Stimulated activated CD8-positive, alpha-beta memory T cell treated with anti-CD3 and anti-CD28 coated beads, Interleukin-7, amount 100 ng/mL, for 4 hours (primary cell): ENCODE data around the gene CACFD1.

Experiments
- DNase-seq, 2 donors: peaks; one replicate each; pipeline ENCODE4 v3.0.0-alpha.2; 2020; ENCODE audit warnings: low read depth in 2 of 2

Gene CACFD1

DNA sequence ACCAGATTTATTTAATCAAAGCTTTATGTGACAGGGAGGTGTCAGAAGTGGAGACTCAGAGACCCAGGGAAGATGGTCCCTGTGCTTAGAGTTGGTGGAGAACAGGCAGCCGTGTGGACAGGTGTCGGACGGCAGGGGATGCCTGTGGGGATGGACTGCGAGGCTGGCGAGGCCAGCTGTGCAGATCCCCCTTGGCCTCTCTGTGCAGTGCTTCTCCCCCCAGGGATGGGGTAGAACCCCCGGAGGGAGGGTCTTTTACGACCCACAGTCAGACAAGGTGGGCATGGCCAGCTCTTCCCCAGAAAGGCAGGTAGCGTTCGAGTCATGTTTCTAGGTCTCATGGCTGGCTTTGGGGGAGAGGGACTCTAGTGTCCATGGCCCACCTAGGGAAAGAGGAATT lies 23.8 kb downstream of the CACFD1 start:
- DNase-seq, result no peak

DNA sequence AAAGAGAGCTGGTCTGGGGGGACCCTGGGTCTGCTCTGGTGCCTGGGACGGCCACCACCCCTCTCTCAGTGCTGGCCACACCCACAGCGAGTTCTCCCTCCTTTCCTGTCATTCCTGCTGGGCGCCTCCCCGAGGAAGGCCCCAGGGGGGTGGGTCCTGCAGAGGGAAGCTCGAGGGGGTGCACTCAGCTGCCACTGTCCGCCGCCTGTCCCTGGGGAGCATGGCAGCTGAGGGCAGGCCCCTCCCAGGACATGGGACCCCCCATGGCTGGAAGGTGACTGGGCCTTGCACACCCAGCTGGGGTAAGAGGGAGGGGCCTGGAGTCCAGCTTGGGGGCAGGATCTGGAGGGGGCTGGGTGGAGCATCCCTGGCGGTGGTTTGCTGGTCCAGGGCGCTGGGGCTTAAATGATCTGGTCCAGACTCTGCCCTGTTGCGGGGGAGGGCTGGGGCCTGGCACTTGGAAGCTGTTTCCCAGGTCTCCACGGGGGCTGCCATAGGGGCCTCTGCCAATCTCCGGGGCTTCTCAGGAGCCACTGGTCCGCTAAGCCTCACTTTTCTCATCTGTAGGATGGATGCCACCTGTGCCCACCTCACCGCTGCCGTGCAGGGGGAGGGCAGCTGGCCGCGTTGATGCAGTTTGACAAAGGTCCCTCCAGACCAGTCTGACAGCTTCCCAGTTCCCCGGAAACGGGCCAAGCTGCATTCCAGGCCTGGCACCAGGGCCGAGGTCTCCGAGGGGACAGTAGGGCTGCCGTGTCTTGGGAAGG lies 25.1 kb downstream of the CACFD1 start:
- no peak for DNase-seq

DNA sequence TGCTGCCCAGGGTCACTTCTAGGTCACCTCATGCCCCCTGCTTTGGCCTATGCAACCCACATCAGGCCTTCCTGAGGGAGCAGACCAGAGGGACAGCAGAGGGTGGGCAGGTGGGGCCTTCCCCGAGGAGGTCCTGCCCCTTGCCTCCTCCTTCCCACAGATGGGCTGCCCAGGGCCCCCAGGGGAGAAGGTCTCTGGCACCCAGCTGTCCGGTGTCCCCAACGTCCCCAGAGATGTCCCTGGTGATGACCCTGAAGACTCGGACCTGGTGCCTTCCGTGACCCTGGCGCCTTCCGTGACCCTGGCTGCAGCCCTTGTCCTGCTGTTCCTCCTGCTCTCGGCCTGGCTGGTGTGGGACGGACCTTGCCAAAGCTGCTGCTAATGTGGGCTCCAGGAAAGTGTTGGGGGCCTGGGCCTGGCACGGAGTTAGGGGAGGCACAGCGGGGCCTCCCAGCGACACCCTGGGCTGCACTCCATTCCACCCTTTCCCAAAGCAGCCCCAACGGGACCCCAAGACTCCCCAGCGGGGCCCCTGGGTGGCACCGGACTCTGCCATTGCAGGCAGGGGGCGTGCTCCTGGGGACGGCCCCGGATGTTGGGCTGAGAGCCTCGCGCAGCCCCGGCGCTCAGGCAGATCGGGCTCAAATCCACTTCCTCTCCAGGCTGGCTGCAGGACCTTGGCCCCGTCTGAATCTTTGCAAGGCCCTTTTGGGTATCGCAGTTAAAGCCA lies 25.9 kb downstream of the CACFD1 start:
- no peak for DNase-seq

DNA sequence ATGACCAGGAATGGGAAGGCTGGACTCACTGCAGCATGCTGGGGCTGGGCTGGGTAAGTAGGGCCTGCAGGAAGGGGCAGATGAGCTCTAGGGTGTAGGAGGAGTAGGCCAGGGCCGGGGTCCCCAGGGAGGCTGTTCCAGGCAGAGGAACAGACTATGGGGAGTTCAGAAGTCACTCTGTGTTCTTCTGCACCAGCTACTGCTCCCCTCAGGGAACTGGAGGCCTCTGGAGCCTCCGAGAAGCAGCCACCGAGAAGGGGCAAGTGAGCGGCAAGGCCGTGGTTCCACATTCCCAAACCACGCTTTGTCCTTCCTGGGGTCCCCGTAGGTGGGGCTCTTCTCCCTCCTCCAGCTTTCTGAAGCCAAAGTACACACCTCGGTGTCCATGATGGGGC lies 27.6 kb downstream of the CACFD1 start:
- DNase-seq, result no peak

DNA sequence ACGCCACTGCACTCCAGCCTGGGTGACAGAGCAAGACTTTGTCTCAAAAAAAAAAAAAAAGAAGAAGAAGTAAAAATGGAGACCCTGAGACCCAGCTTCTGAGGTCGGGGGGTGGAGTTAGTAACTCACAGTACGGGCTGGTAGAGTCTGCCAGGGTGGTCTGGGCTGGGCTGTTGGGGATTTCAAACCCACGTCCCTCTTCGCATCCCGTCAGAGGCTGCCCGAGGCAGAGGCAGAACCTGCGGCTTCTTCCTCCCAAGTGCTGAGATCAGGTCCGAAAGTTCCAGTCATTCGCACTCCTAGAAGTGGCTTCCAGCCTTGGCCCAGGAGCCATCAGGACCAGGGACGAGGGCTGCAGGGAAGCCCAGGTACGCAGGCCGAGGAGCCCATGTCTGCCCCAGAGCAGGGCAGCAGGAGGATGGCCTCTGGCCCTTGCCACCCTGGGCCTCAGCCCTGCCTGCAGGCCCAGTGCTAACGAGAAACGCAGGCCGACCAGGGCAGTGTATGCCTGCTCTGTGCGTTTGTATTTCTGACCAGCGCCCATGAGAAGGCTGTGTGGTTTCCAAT lies 29.0 kb downstream of the CACFD1 start:
- no peak for DNase-seq

DNA sequence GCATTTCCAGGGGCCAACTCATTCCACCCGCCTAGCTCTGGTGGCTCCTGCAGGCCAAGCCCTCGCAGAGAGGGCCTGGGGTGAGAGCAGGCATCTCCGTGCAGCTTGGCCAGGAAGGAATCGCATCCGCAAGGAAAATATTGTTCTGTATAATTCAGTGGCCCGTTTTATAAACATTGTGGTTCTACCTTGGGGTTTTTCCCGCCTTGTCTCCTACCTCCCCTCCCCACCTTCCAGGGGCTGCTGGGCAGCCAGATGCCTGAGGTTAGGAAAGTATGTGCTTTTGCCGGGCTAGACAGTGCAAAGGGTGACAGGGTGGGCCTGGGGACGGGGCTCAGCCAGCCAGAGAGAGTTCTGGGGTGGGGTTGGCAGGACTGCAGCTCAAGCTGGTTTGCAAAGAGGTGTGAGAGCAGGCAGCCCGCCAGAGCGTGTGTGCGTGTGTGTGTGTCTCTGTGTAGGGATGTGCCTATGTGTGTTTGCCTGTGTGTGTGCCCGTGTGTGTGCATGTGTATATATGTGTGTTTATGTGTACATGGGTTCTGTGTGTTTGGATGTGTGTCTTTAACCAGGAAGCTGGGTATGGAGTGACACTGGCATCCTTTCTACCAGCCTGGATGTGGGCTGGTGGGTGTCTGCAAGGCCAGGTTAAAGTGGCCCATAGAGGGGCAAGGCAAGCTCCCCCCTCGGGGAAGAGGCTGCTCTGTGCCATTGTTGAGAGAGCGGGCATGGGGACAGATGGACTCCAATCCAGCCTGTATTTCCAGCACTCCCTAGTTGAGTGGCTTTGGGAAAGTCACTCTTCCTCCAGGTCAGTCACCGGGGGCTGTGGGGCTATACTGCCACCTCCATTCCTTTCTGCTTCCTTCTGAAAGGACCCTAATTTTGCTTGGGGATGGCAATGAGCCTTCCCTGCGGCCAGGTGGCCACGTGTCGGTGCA lies 29.7 kb downstream of the CACFD1 start:
- DNase-seq, result no peak

DNA sequence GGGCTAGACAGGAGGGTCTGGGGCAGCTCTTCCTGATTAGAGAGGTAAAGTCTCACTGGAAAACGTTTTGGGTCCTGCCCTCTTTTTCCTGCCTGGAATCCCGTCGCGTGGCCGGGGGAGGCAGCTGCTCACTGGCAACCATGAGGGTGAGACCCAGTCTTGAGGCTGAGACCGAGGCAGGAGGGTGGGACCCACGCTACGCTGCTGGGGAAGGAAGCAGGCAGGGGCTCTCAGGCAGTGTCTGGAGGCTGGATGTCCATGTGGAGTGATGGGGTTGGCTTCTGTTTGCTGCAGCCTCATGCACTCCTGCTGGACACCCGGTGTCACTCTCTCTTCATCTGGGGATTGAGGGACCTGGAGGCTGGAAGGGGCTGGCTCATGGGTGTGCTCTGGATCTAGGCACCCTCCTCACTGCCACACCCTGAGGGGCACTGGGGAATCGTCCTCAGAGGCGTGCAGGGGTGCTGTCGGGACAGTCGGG lies 30.5 kb downstream of the CACFD1 start:
- no peak for DNase-seq

DNA sequence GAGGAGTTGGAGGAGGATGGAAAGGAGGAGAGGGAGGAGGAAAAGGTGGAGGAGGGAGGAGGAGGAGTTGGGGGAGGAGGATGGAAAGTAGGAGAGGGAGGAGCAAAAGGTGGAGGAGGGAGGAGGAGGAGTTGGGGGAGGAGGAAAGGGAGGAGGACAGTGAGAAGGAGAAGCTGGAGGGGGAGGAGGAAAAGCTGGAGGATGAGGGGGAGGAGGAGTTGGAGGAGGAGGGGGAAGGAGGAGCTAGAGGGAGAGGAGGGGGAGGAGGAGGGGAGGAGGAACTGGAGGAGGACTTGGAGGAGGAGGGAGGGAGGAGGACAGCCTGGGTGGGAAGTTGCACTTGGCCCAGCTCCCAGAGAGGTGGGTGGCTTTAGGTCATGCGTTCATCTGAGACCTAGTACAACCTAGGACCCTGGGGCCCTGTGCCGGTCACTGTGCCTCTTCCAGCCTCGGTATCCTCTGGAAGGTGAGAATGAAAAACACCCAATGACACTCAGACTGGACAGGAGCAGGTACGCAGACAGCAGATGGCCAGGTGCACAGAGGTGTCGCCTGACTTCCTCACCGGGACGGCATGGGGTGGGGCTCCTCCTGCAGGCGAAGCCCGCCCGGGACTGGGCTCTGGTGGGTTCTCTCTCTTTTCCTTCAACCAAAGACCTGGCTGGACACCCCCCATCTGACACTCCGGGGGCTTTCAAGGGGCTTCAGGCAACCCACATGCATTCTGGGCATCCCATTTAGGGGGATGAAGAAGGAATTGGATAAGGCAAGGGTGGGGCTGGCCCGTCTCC lies 31.3 kb downstream of the CACFD1 start:
- no peak for DNase-seq

DNA sequence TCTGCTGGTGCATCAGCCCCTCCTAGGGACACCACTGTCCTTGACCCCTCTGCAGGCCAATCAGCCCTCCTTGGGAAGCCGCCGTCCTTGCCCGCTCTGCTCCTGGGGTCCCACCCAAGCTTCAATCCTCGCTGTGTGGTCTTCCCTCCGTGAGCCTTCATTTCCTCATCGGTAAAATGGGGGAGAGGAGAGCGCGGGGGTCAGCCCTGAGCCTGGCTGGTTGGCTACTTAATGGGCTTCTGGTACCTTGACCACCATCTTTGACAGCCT lies 31.8 kb downstream of the CACFD1 start:
- no peak for DNase-seq

DNA sequence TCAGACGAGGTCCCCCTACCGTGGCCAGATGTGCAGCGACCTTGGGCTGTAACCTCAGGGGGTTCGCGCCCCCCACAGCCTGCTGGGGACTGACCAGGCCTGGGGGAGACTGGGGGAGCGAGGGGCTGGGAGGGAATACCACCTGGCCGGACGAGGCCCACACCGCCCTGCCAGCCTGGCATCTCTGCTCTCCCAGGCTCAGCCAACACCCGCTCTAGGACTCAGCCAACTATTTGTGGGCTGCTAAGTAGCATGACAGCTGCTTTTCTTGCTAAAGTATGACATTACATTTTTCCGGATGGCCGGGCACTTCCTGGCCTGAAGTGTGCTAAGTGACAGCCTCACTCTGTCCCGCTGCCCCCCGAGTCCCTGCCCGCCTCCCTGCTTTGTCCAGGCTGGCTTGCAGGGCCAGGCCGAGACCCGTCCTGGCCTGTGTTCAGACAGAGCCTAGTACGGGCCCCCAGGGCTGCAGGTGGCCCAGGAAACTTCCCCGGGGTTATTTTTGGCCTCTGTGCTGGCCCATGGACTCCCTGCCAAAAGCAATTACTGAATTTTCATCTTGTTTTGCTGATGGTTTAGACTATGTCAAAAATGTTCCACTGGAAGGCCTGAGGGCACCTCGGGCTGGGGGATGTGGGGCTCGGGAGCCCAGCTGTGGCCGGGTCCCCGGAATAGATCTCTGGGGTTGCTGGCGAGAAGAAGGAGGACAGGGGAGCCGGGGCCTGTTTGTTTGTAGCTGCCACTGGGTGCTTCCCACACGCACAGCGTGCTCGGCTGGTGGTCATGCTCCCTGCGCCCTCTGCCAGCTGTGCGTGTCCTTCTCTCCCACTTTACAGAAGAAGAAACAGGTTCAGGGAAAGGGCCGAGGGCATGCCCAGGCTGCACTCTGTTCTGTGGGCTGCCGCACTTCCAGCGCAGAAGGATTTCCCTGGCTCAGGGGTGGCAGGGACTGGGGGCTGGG lies 32.6 kb downstream of the CACFD1 start:
- DNase-seq, result no peak

DNA sequence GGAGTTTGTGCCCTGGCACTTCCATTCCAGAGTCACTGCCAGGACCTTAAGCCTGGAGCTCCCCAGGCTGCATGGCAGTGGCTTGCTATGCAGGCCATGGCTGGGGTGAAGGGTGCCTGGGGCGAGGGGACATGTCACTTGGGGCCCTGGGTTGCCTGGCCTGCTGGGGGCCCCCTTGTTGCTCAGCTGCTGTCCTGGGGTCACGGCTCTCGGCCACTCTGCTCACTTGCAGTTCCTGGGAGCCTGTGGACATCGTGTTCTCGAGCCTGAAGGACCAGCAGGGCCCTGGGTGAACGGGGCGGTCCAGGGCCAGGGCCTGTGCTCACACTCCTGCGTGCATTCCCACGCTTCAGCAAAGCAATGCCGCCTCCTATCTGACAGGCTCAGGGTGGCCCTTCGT lies 33.6 kb downstream of the CACFD1 start:
- DNase-seq, result no peak

DNA sequence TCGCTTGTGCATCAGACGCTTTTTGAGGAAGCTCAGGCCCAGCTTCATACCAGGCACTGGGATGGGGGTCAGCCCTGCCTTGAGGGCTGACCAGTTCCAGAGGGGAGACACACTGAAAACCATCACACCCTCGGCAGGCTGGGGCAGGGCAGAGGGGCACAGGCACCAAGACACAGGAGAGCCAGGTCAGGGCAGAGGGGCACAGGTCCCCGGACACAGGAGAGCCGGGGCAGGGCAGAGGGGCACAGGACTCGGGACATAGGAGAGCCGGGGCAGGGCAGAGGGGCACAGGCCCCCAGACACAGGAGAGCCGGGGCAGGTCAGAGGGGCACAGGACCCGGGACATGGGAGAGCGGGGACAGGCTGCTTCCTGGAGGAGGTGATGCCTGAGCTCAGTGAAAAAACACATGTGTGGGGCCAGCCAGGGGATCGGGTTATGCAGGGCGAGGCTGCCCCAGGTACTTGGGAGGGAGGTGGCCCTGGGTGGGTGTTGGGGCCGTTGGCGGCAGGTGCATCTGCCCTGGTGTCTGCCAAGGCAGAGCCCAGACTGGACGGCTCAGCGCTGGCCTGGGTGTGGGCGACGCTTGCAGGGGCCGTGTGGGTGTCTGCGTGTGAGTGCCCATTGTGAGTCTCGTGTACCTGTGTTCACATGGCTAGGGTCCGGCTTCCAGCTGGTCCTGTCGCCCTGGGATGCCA lies 34.2 kb downstream of the CACFD1 start:
- DNase-seq, result no peak

DNA sequence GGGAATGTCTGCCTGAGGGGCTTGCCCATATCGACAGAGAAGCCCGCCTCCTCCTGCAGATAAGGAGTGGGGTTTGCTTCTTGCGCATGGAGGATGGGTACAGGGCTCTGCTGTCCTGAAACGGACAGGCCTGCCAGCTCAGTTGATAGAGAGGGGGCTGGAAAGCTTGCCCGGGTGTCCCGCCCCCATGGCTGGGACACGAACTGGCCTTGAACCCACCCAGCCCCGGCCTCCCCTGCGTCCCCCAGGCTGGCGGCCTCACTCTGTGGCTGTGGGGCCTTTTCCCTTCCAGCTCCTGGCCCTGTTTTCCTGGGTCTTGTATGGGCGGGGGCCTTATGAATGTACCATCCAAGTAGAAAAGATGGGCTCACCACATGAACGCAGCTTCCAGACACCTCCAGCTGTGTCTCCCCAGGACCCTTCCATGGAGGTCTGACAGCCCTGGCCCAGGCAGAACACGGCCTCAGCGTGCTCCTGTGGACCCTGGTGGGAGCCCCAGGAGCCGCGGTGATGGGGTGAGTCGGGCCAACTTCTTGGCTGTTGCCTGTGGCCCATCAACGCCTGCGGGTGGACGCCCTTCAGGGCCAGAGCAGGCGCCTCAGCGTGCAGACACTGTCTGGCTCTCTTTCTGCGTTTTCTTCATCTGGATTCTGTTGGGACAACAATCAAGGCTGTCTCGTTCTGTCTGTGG lies 35.0 kb downstream of the CACFD1 start:
- no peak for DNase-seq

DNA sequence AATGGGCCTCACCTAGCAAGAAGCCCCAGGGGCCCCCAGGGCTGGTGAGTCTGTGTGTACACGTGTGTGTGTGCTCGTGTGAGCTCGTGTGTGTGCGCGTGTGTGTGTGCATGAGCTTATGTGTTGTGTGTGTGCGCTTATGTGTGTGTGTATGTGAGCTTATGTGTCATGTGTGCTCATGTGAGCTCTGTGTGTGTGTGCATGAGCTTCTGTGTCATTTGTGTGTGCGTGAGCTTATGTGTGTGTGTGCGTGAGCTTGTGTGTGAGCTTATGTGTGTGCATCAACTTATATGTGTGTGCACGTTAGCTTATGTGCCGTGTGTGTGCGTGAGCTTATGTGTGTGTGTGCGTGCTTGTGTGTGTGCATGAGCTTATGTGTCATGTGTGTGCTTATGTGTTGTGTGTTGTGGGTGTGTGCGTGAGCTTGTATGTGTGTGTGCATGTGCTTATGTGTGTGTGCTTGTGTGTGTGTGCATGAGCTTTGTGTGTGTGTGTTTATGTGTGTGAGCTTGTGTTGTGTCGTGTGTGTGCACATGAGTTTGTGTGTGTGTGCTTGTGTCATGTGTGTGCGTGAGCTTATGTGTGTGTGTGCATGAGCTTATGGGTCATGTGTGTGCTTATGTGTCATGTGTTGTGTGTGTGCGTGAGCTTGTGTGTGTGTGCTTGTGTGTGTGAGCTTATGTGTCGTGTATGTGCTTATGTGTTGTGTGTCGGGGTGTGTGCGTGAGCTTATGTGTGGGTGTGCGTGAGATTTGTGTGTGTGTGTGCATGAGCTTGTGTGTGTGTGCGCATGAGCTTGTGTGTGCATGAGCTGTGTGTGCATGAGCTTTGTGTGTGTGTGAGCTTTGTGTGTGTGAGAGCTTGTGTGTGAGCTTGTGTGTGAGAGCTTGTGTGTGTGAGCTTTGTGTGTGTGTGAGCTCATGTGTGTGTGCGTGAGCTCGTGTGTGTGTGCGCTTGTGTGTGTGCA lies 35.8 kb downstream of the CACFD1 start:
- DNase-seq, result no peak

DNA sequence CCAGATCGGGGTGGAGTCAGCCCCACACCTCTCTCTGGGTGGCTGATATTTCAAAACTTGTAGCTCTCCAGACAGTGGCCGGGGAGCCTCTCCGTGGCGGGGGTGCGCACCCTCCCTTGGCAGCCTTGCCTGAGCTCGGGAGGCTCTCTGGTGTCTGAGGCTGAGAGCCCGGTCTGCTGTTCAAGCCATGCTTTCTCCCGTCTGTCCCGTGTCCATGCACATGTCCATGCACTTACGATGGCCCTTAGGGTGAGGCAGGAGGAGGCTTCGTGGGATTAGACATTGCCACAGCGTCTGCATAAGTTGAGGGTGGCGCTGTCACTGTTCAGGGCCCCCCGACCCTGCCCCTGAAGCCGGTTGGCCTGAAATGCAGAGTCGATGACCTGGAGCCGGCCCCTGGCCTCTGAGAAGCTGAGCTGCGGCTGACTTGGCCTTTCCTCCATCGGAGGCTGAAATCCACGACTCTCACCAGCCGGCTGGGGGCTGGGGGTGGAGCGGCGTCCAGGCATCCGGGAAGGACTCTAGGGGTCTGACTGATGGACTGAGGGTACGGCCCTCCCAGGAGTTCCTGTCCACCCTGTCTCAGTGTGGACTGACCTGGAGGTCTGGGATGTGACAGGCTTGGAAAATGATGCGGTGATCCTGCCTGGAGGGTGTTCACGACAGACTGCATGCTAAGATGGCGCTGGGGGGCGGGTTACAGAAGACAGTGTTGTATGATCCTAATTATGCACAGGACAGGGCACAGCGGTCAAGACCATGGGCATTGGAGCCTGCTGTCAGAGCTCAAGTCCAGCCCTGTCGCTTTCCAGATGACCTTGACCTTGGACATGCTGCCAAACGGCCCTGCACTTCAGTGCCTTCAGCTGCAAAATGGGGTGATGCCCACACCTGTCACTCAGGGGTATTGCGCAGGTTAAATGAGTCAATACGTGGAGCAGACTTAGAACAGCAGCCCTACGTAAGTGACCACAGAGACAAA lies 37.4 kb downstream of the CACFD1 start:
- no peak for DNase-seq

DNA sequence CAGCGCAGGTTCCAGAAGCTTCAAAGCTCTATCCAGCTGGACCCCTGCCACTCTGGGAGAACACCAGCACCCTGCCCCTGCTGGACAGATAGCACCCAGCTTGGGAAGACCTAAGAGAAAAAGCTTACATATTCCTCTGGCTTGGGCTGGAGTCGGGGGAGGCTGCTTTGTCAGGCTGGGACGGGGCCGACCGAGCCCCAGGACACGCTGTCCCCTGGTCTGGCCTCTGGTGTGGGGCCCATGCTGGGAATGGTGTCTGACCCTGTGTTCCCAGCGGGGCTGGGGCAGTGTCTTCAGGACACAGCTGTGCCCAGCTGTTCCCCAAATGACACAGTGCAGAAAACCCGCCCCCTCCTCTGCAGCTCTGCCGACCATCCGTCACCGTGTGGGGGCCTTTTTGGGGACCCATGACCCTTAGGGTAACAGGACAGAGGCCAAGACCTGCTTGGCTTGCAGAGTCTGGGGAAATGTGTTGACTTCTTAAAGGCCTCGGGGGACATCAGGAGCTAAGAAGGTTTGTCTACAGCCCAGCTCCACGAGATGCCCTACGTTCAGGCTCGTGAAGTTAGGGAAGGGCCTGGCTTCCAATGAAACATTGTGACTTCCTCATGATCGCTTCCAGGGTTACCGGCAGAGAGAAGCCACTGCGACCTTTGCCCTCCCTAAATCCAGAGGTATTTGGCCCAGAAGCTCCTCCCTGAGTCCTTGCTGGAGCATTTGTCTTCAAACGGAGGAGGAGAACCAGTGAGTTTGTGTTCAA lies 39.5 kb downstream of the CACFD1 start:
- DNase-seq, result no peak
